ENCODE results near the gene TLR8. TPM values are rescaled to one million over a fixed set of nuclear protein-coding genes. Genes with fewer than 3 reads are reported as not detected.
A peak's percentile ranks its signal among the peaks of the same experiment; 100 is the strongest.

TLR8 gene
- total and polyA plus RNA-seq, 10 of the 15 experiments (the other 5 are each of a cell fraction or from before 2014, with no cell fraction given) = 0.04 TPM; not detected in 9

GRCh38 chrX:12872741-12873140 is 33.7 kb upstream of the TLR8 start:
- ChIA-PET SMC1A (ENCODE audit: uncharacterized antibody, unreplicated experiment) (interaction anchor here (1.0 to 8.0 kb wide), 5 partner anchors 10 to 73 kb away, joined by 3 to 77 read pairs (median 5); no protein-coding TSS in a partner anchor), RAD21 (ENCODE audit: unreplicated experiment) (interaction anchor here (1.1 to 2.6 kb wide), 2 partner anchors 17 to 58 kb away, joined by 4 to 12 read pairs; no protein-coding TSS in a partner anchor), POLR2A (interaction anchor here (1.2 to 1.8 kb wide), 2 partner anchors 15 to 18 kb away, joined by 3 to 8 read pairs; no protein-coding TSS in a partner anchor), CTCF (interaction anchor here (1.6 to 2.5 kb wide), 2 partner anchors 28 to 58 kb away, joined by 5 to 6 read pairs; no protein-coding TSS in a partner anchor)
- no peaks in the 10 kb centered on the region for H4K20me1 ChIP-seq (ENCODE audit: control insufficient read depth, insufficient read depth)
- peak overlapping the region; percentile 28; the same call in 1 of the 2 replicates for H3K4me3 ChIP-seq
- H3K27ac ChIP-seq (ENCODE audit: control insufficient read depth, insufficient read depth) = no peak overlapping the region
- no peak overlapping the region for H3K9ac ChIP-seq (ENCODE audit: control insufficient read depth, insufficient read depth, low read length)
- FAIRE-seq (no peak), ATAC-seq (no peak), DNase-seq (ENCODE audit: low read depth, low spot score) (no peak)
- in situ Hi-C loops (cut with MboI) (no loop called here), intact Hi-C loops (cut with micrococcal nuclease; ENCODE audit: unreplicated experiment) (no loop called here)
- H3K36me3 ChIP-seq (ENCODE audit: control insufficient read depth in 2 of 2, insufficient read depth in 2 of 2, low read length in 1 of 2) = peaks cover 4 to 21% of the 10 kb centered on the region in 2 experiments
- H3K27me3 ChIP-seq (replicated peaks in 1 of 2; ENCODE audit: control insufficient read depth in 2 of 2, insufficient read depth in 2 of 2, low read length in 1 of 2) = no peaks in the 10 kb centered on the region
- H2AFZ ChIP-seq (ENCODE audit: control insufficient read depth, low read depth, low read length) = no peak overlapping the region
- H3K79me2 ChIP-seq (ENCODE audit: control insufficient read depth, insufficient read depth, low read length) = peaks cover 73% of the 10 kb centered on the region
- H3K9me3 ChIP-seq (replicated peaks; ENCODE audit: control insufficient read depth, insufficient read depth, low read length) = no peaks in the 10 kb centered on the region; the same call in 1 of the 3 replicates
- 67% methylated on average over 4 of the region's 4 CpGs for WGBS (ENCODE audit: insufficient coverage, insufficient replicate concordance, low lambda C conversion rate, missing lambda C conversion rate)
- BruUV-seq (replicated peaks) = no TSS peak
- TF ChIP-seq NR2C1 (IDR thresholded peaks at IDR 0.05) = no peak
- TF ChIP-seq SMARCA5 (IDR thresholded peaks at IDR 0.05) = no peak
- no peak for TF ChIP-seq PAX5 (IDR thresholded peaks at IDR 0.05; ENCODE audit: borderline replicate concordance, low read depth, low read length)
- no peak for TF ChIP-seq ZBED1 (IDR thresholded peaks at IDR 0.05; ENCODE audit: borderline replicate concordance)
- TF ChIP-seq ZNF207 (IDR thresholded peaks at IDR 0.05; ENCODE audit: borderline replicate concordance) = no peak
- TF ChIP-seq STAT1 (conservative IDR thresholded peaks at IDR 0.05) = no peak
- no peak for TF ChIP-seq ZZZ3 (IDR thresholded peaks at IDR 0.05; ENCODE audit: control insufficient read depth, insufficient read length, low read depth)
- TF ChIP-seq NFIC (IDR thresholded peaks at IDR 0.05; ENCODE audit: low read depth, low read length) = no peak
- no peak for TF ChIP-seq POLR2AphosphoS2 (IDR thresholded peaks at IDR 0.05; ENCODE audit: low read depth, low read length)
- TF ChIP-seq HSF1 (IDR thresholded peaks at IDR 0.05; ENCODE audit: low read depth, low read length) = no peak
- no peak for TF ChIP-seq ZNF384 (IDR thresholded peaks at IDR 0.05; ENCODE audit: borderline replicate concordance, low read depth, low read length)
- no peak for TF ChIP-seq CEBPZ (IDR thresholded peaks at IDR 0.05; ENCODE audit: low read depth, low read length)
- TF ChIP-seq BRCA1 (IDR thresholded peaks at IDR 0.05; ENCODE audit: low read depth, low read length) = no peak
- no peak for TF ChIP-seq MEF2A (IDR thresholded peaks at IDR 0.05; ENCODE audit: insufficient read depth, low read depth, low read length)
- TF ChIP-seq SRF (IDR thresholded peaks at IDR 0.05; ENCODE audit: low read depth in 2 of 2, low read length in 2 of 2) = no peak
- H3K4me1 ChIP-seq (ENCODE audit: control insufficient read depth, insufficient read depth, low read length) = peaks cover 22% of the 10 kb centered on the region
- H3K4me2 ChIP-seq (ENCODE audit: control insufficient read depth, insufficient read depth) = peak overlapping the region; percentile 57
